Keratinocyte (primary cell): ENCODE measurements around the gene CCDC9.

Source experiments
- CTCF ChIP-seq, 3 experiments: IDR thresholded peaks in 1 of 3; conservative IDR thresholded peaks in 1 of 3; optimal IDR thresholded peaks in 1 of 3; 2 replicates in 2 of 3; 3 replicates in 1 of 3; pipeline versions ENCODE3 to v1.5.1; 2011; ENCODE audit warnings: low read length in 3 of 3, mild to moderate bottlenecking in 3 of 3, moderate library complexity in 2 of 3, control low read depth in 1 of 3, inconsistent platforms in 1 of 3; ENCODE audit not compliant: insufficient read depth in 2 of 3; ENCODE audit errors: extremely low read depth in 1 of 3
- EZH2 ChIP-seq: IDR thresholded peaks from one replicate; pipeline ENCODE4 v1.6.1; 2012; ENCODE audit warnings: inconsistent platforms, mild to moderate bottlenecking, low read length, moderate library complexity

GRCh38 chr19:47268028-47268427 is 11.7 kb downstream of the CCDC9 start:
- no peak for TF ChIP-seq CTCF (optimal IDR thresholded peaks at IDR 0.05 in 1 of 3, IDR thresholded peaks at IDR 0.05 in 1 of 3, conservative IDR thresholded peaks at IDR 0.05 in 1 of 3; ENCODE audit: extremely low read depth in 1 of 3, insufficient read depth in 2 of 3, low read length in 3 of 3)
- TF ChIP-seq EZH2, result no peak
